ENCODE data around the gene FBXO2. TPM values are rescaled to one million over a fixed set of nuclear protein-coding genes. Genes with fewer than 3 reads are reported as not detected.

Gene FBXO2
- total RNA-seq, 2 donors from 2014 or later, result 3.9 to 7.9 TPM

DNA sequence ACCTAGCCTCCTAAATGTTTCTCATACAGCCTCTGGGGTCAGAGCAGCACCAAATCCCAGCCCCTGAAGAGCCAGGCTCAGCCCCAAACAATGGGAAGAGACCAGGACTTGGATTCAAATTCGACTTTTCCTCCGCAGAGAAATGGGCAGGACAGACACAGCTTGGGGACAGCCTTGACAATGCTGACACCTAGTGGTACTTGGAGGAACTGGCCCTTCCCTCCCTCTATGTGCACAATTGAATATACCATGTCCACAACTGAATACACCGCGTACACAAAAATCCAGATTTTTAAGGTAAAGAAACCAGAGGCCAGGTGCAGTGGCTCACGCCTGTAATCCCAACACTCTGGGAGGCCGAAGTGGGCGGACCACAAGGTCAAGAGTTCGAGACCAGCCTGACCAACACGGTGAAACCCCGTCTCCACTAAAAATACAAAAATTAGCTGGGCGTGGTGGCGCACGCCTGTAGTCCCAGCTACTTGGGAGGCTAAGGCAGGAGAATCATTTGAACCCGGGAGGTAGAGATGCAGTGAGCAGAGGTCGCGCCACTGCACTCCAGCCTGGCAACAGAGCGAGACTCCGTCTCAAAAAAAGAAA lies 11.7 kb downstream of the FBXO2 start:
- DNase-seq, result peak; percentile 57
- peak; percentile 76 to 79 for ATAC-seq
- intact Hi-C loops (cut with DNase I), result loop anchor here (2.0 to 10.0 kb wide), 4 partner anchors 306 to 605 kb away; no protein-coding TSS in a partner anchor

DNA sequence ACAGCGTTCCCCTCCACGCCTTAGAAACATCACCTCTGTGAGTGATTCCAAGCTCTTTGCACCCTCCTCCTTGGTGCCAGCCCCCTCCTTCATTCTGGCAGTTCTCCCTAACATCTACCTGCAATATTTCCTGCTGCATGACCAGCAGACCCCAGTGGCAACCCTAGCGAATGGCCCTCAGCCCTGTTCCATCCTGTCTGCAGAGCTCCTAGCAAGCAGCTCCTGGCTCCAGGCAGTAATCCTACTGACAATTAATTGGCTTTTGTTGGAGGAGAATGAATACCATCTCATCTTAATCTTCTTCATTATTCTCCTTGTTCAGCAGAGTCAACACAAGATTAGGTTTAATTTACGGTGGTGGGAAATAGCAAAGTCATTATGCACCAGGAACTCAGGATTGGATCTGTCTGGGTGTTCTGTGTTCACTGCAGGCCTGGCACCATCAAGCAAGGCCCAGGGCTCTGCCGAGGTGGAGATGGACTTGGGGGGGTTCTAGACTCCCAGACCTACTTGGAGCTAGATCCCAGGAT lies 12.4 kb downstream of the FBXO2 start:
- DNase-seq (no peak), ATAC-seq (no peak)
- intact Hi-C loops (cut with DNase I), result loop anchor here (2.0 to 10.0 kb wide), 4 partner anchors 305 to 605 kb away; no protein-coding TSS in a partner anchor

DNA sequence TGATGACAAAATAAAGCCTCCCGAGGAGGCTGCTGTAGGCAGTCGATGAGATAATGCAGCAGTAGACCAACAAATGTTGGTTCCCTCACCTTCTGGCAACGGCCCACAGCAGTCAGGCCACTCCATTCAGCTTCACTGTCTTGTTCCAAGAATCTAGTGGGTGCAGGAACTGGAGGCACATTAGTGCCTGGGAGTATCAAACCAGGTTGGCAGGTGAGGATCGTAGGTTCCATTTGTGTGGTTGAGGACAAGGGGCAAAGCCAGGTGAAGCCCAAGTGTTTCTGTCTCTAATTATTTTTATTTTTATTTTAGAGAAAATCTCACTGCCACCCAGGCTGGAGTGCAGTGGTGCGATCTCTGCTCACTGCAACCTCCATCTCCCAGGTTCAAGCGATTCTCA lies 13.3 kb downstream of the FBXO2 start:
- DNase-seq, result no peak
- intact Hi-C loops (cut with DNase I), result loop anchor here (5.0 to 10.0 kb wide), 3 partner anchors 306 to 604 kb away; no protein-coding TSS in a partner anchor
- ATAC-seq, result no peak

DNA sequence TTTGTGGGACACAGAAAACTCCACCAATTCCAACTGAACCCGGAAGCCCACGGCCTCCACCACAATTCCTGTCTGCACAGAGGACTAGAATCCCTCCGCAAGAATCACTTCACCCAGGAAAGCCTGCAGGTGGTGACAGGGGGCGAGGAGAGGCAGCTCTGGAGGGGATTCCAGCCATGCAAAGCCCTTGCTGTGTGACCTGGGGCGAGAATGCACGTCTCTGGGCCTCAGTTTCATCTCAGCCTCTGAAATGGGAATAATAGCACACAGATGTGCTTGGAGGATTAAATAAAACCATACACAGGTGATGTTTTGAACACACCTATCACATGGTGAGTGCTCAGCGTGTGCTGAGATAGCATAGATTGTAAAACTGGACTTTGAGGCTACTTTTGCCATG lies 14.1 kb downstream of the FBXO2 start:
- ATAC-seq (no peak), DNase-seq (no peak)
- intact Hi-C loops (cut with DNase I), result loop anchor here (5.0 to 10.0 kb wide), 3 partner anchors 305 to 603 kb away; no protein-coding TSS in a partner anchor

DNA sequence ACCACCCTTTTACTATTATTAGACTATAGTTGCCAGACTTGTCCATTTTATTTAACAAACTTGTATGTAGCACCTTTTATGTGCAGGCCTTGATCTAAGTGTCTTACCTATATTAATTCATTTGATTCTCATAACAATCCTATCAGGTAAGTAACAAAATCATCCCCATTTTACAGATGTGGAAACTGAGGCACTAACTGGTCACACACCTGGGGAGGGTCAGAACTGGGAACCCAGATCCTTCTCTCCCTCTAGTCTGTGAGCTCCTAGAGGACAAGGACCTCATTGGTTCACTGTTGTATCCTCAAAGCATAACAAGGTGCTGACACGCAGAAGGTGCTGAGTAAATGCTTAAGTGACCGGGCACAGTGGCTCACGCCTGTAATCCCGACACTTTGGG lies 14.9 kb downstream of the FBXO2 start:
- intact Hi-C loops (cut with DNase I), result loop anchor here in 1 of 2 donors (10.0 kb wide), 1 partner anchor 155 kb away; no protein-coding TSS in a partner anchor
- DNase-seq (no peak), ATAC-seq (no peak)

DNA sequence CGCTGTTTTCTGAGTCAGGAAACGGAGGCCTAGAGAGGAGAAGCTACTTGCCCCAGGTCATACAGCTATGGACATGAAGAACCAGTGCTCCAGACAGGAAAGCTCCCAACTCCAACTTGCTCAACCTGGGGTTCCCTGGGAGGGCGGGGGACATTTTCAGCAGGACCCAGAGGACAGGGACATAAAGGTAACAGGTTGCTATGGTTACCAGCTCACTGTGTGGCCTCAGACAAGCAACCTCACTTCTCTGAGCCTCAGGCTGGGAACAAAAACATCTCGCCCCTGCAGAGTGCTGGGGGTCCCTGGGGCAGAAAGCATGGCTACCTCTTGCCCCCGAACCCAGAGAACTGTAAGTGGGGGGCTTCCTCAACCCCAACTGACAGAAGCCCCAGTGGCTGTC lies 16.1 kb downstream of the FBXO2 start:
- intact Hi-C loops (cut with DNase I), result loop anchor here in 1 of 2 donors (10.0 kb wide), 1 partner anchor 153 kb away; no protein-coding TSS in a partner anchor
- DNase-seq, result no peak

DNA sequence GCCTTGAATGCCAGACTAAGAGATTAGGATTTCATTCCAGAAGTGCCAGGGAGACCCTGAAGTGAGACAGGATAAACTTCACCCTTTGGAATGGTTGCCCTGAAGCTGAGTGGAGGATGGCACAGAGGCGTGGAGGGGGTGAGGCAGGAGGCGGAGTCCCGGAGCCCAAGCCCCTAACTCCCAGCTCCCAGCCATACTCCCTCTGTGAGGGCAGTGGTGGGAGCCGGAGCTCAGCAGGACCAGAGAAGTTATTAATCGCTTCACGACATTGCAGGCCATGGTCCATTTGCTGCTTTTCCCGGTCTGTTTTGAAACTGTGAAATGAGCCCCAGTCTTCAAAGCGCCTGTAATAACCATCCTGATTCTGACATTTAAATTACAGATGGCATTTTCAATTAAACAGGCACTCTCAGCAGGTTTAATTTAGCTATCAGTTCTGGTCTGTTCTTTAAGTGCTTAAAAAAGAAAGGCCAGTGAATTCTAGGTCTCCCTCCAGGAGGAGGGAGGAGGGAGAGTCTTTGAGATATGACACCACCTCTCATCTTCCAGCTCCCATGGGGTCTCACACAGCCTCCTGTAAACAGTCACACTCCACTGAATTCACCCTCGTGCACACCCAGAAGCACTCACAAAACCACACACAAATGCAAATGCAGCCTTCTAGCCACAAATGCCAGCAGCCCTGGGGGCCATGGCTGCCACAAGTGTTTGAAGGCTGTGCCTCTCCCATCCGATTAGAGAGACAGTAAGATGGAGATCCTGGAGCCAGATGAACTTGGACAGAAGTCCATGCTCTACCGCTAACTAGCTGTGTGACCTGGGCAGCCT lies 19.6 kb downstream of the FBXO2 start:
- intact Hi-C loops (cut with DNase I), result loop anchor here in 1 of 2 donors (10.0 kb wide), 1 partner anchor 150 kb away; no protein-coding TSS in a partner anchor
- DNase-seq (no peak), ATAC-seq (no peak)

More for the DNA sequence above, 16.1 kb downstream of the FBXO2 start:
- no peak for ATAC-seq

DNA sequence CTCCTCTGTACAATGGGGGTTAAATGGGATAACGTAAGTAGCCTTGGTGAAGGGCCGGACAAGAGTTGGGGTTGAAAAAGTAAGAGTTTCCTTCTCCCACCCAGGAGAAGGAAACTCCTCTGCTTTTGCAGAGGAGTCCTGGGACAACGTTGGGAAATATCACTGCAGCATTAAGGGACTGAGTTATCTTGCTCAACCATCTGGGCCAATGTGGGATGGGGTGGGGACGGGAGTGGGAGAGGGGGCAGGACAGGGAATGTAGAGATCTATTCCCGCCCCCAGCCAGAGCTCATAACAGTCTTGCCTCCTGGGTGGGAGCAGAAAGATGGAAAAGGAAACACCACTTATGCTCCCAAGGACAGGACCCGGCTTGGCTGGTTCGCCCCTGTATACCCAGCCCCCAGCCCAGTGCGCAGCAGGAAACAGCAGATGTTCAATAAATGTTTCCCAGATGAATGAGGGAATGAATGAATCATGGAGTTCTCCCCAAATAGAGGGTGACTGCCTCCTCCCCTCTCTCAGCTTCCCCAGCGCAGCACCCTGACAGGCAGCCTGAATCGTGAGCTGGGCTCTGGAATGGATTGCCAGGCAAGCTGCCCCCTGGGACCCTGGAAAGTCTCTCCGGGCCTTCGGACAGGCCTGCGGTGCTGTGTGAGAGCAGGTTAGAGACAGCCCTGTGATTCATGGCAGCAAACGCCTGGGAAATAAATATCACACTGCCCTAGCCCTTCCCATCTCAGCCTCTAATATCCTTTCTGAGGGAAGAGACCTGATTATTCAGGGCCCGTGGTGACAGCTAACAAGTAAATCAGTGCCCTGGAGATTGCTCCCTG lies 24.8 kb downstream of the FBXO2 start:
- intact Hi-C loops (cut with DNase I), result loop anchor here in 1 of 2 donors (10.0 kb wide), 1 partner anchor 145 kb away; no protein-coding TSS in a partner anchor
- ATAC-seq (no peak), DNase-seq (no peak)

DNA sequence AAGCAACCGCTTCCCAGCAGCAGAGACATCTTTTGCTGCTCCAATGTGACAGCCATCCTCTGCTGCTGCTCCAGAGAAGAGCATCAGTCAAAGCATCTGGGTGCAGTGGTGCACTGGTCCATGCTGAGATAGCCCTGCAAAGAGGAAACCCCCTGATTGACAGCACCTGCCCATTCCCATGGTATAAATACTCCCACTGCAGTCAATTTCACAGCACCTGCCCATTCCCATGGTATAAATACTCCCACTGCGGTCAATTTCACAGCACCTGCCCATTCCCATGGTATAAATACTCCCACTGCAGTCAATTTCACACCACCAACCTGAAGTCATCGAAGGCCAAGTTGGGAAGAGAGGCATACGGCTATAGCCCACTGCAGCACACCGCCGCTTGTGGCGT lies 25.5 kb downstream of the FBXO2 start:
- no peak for ATAC-seq
- intact Hi-C loops (cut with DNase I), result no loop called here
- no peak for DNase-seq

DNA sequence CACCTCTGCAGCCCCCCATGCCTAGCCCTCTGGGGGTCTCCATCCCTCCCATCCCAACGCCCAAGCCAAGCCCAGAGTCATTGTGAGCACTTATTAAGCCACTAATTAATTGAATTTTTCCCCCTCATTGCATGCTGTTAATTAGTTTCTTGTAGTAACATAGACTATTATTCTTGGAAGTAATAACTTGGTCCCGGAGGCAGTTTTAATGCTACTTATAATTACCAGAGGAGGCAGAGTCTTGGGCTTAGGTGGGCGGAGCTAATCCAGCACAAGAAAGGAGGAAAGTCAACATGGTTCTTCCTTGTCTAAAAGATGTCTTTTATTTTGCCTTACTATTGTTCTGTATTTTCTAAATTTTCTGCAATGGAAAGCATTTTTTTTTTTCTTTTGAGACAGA lies 27.7 kb downstream of the FBXO2 start:
- ATAC-seq (no peak), DNase-seq (no peak)
- intact Hi-C loops (cut with DNase I), result no loop called here

DNA sequence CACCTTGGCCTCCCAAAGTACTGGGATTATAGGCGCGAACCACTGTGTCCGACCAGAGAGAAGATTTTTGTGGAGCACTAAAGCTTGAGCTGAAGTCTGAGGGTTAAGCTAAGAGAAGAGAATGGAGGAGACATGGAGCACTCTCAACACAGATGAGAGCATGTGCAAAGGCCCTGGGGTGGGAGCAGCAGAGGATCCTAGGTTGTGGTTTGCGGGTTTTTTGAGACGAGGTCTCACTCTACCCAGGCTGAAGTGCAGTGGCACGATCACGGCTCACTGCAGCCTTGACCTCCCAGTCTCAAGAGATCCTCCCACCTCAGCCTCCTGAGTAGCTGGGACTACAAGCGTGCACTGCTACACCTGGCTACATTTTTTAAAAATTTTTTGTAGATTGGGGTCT lies 30.5 kb downstream of the FBXO2 start:
- no peak for ATAC-seq
- intact Hi-C loops (cut with DNase I), result no loop called here
- no peak for DNase-seq

DNA sequence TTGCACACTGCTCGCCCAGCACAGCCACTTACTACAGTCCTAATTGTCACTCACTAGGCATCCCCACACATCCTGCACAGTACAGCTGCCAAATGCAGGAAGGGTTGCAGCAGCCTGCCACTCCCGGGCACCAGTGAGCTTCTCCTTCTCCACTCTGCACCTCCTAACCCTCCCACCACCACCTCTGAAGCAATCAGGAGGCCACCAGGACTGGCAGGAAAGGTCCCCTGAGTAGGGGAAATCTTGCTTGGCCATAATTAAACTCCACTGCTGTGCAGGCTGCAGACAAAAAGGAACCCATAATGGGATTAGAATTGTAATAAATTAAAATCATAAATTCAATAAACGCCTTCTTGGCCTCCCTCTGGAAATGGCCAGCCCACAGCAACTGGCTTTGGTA lies 31.8 kb downstream of the FBXO2 start:
- intact Hi-C loops (cut with DNase I), result no loop called here
- ATAC-seq (no peak), DNase-seq (no peak)

DNA sequence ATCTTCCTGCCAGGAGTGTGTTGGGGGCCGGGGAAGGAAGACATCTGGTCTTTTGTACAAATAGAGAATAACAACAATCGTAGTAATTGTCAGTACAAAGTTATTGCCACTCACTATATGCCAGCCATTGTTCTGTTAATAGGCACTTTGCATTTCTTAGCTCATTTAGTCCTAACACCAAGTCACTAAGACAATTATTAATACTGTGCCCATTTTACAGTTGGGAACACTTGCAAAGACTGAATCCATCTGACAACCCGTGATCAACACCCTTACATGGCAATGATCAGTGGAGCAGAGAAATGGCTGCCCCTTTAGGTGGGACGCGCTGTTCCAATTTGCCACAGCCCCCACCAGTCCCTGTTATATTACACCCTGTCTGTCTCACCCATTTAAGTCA lies 33.3 kb downstream of the FBXO2 start:
- DNase-seq (no peak), ATAC-seq (no peak)
- intact Hi-C loops (cut with DNase I), result no loop called here

DNA sequence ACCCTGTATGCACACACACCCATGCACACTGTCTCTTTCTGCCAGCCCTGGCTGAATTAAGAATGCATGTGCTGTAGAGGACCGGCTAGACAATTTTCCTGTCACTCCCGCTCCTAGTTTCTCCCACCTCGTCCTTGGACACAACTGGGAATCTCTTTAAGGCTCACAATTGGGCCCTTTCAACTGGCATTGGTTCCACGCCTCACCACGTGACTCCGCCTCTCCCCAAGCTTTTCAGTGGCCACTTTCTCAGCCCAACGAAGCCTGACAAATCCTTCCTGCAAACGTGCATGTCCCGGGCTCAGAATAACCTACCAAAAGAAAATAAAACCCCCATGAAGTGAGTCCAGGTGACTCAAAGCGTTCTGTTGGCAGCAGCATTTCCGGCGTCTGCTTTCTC lies 33.8 kb downstream of the FBXO2 start:
- ATAC-seq (no peak), DNase-seq (no peak)
- intact Hi-C loops (cut with DNase I), result no loop called here

DNA sequence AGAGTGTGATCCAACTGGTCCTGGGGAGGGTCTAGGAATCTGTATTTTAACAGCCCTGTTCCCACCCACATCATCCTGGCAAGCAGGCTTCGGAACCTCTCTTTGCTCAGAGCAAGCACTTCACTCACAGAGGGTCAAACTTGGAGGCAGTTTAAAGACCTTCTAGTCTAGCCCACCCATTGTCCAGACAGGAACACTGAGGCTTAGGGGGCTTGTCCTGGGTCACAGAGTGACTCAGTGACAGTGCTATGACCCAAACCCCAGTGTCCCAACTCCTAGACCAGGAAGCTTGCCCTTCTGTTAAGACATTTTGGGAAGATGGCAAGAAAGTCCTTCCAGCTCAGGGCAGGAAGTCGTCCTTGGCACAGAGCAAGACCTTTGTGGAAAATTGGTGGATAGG lies 36.5 kb downstream of the FBXO2 start:
- intact Hi-C loops (cut with DNase I), result no loop called here
- ATAC-seq (no peak), DNase-seq (no peak)

DNA sequence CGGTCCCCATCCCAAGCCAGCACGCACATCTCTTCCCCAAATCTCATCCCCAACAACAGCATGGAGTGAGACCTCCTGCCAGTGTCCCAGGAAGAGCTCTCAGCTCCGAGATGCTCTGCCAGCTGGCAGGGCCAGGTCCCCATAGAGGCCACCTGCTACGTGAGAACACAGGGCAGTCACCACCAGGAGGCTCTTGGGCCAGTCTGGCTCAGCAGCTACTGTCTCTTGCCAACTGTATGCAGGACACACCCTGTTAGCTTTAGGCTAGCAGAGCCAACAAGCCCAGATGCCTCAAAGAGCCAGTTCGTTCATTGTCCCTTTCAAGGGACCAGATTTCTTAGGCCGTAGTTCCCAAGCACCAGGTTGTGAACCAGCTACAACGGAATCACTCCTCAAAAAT lies 36.9 kb downstream of the FBXO2 start:
- intact Hi-C loops (cut with DNase I), result no loop called here
- DNase-seq (no peak), ATAC-seq (no peak)

DNA sequence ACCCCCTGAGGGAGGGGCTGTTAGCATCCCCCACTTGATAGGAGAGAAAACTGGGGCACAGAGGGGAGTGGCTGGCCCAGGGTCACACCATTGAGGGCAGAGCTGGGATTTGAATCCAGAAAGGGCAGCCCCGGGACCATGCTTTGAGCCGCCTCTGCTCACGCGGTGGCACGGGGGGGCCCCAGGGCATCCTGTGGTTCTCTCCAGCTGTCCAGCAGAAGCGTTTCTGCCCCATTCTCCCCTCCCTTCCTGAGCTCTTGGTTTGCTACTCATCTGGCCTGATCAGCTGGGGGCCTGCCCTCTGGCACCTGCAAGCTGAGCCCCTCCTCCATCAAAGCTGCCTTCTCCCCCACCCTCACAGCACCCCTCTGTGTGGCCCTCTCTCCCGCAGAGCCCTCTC lies 37.5 kb downstream of the FBXO2 start:
- DNase-seq (no peak), ATAC-seq (no peak)
- intact Hi-C loops (cut with DNase I), result no loop called here

DNA sequence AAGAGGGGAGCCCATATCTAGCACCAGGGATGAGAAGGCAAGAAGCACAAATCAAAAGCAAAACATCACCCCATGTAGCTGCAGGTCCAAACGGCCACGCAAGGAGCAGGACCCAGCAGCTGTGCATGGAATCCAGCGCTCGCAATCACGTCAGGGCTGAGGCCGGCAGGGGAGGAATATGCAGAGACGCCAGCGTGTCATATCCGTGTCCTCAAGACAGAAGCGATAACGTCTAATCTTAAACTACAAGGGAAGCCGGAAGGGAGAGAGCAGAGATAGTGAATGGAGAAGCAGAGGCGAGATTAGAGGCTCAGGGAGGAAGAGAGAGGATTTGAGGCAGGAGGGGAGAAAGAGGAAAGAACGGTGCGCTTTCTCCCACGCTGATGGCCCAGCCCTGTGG lies 39.1 kb downstream of the FBXO2 start:
- intact Hi-C loops (cut with DNase I), result no loop called here
- DNase-seq (peak; percentile 31), ATAC-seq (peak in 1 of 2 donors; percentile 57)

DNA sequence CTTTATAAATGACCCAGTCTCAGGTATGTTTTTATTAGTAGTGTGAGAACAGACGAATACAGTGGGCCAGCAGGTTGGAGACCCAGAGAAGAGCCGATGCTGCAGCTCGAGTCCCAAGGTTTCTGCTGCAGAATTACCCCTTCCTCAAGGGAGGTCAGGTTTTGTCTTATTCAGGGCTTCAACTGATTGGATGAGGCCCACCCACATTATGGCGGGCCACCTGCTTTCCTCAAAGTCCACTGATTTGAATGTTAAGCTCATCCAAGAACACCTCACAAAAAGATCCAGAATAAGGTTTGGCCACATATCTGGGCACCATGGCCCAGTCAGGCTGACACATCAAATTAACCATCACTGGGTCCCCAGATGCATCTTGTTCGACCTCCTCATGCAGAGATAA lies 40.9 kb downstream of the FBXO2 start:
- ATAC-seq, result no peak
- intact Hi-C loops (cut with DNase I), result no loop called here
- DNase-seq, result no peak

Data from left cardiac atrium (tissue), 4 donors.